Measurements from ENCODE around the gene CNTNAP4.

CNTNAP4 gene

DNA sequence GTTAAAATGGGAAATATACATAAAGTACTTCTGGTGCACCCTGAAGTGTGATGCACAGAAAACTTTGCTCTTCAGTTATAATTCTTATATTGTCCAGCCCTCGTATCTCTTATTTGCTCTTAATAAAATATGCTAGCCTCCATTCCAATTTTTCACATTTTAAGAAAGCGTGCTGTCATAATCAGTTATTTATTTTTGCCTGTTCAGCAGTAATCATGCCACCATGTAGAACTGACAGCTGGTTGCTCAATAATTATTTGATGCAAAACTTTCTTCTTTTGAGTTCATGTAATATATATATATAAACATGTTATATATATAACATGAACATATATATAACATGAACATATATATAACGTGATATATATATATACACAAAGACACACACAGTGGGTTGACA lies 294.6 kb downstream of the CNTNAP4 start:
- Histone ChIP-seq H3K27me3 (ENCODE audit: insufficient read depth, insufficient read length) (no peaks in the 10 kb centered on the region), H3K9ac (ENCODE audit: insufficient read length, low read depth) (no peak overlapping the region)
- DNase-seq (ENCODE audit: low read depth, low spot score) = no peak

DNA sequence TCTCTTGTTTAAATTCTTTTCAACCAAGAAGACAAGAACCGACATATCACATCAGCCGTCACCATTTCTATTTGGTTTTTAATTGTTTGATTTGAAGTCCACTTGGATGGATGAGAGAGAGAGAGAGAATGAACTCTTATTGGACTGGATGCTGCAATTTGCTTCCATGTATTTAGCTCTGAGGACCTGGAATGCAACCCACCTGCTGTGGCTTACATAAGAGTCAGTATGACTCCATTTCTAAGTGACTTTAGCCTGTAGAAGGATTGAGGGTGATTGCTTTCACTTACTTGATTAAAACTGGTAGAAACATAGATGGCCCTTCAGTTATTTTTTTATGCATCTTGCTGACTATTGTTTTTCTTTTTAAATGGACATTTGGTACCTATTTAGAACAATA lies 296.1 kb downstream of the CNTNAP4 start:
- DNase-seq (ENCODE audit: low read depth, low spot score) = no peak
- TF ChIP-seq ZNF274 (IDR thresholded peaks at IDR 0.05; ENCODE audit: low read depth, low read length) = no peak
- no peak for TF ChIP-seq SUZ12 (IDR thresholded peaks at IDR 0.05; ENCODE audit: extremely low read depth, insufficient read depth, insufficient read length)
- no peak for TF ChIP-seq YY1 (IDR thresholded peaks at IDR 0.05; ENCODE audit: insufficient read depth, insufficient read length)
- H3K36me3 ChIP-seq (ENCODE audit: insufficient read depth, insufficient read length, low read length) = no peaks in the 10 kb centered on the region
- no peaks in the 10 kb centered on the region for H3K9me3 ChIP-seq (ENCODE audit: insufficient read depth, low read length)
- no peaks in the 10 kb centered on the region for H3K27me3 ChIP-seq (ENCODE audit: insufficient read depth, insufficient read length)
- no peak overlapping the region for H3K4me3 ChIP-seq (ENCODE audit: insufficient read length, low read depth)
- no peaks in the 10 kb centered on the region for H3K4me1 ChIP-seq (ENCODE audit: insufficient read depth, insufficient read length)
- no peak overlapping the region for H3K9ac ChIP-seq (ENCODE audit: insufficient read length, low read depth)

More for the DNA sequence above, 294.6 kb downstream of the CNTNAP4 start:
- Histone ChIP-seq H3K9me3 (ENCODE audit: insufficient read depth, low read length) (no peaks in the 10 kb centered on the region), H3K4me3 (ENCODE audit: insufficient read length, low read depth) (no peak overlapping the region), H3K4me1 (ENCODE audit: insufficient read depth, insufficient read length) (no peaks in the 10 kb centered on the region), H3K36me3 (ENCODE audit: insufficient read depth, insufficient read length, low read length) (no peaks in the 10 kb centered on the region)
- TF ChIP-seq YY1 (IDR thresholded peaks at IDR 0.05; ENCODE audit: insufficient read depth, insufficient read length) (no peak), ZNF274 (IDR thresholded peaks at IDR 0.05; ENCODE audit: low read depth, low read length) (no peak), SUZ12 (IDR thresholded peaks at IDR 0.05; ENCODE audit: extremely low read depth, insufficient read depth, insufficient read length) (no peak)

DNA sequence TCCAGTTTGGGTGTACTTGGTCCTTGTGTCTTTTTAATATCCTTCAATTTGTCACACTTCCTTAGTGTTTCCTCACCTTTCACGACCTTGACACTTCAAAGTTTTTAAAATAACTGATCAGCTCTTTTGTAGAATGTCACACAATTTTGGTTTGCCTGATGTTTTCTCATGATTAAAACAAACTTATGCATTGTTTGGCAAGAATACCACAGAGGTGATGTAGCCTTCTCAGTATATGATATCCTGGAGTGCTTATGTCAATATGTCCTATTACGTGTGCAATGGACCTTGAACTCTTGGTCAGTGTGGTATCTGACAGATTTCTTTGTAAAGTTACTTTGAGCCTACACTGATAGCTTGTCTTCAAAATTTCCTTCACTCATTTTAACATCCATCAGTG lies 297.4 kb downstream of the CNTNAP4 start:
- Histone ChIP-seq H3K36me3 (ENCODE audit: insufficient read depth, insufficient read length, low read length) (no peaks in the 10 kb centered on the region), H3K4me3 (ENCODE audit: insufficient read length, low read depth) (no peak overlapping the region), H3K9me3 (ENCODE audit: insufficient read depth, low read length) (no peaks in the 10 kb centered on the region), H3K4me1 (ENCODE audit: insufficient read depth, insufficient read length) (no peaks in the 10 kb centered on the region), H3K9ac (ENCODE audit: insufficient read length, low read depth) (no peak overlapping the region), H3K27me3 (ENCODE audit: insufficient read depth, insufficient read length) (no peaks in the 10 kb centered on the region)
- TF ChIP-seq ZNF274 (IDR thresholded peaks at IDR 0.05; ENCODE audit: low read depth, low read length) = no peak
- no peak for TF ChIP-seq YY1 (IDR thresholded peaks at IDR 0.05; ENCODE audit: insufficient read depth, insufficient read length)
- no peak for TF ChIP-seq SUZ12 (IDR thresholded peaks at IDR 0.05; ENCODE audit: extremely low read depth, insufficient read depth, insufficient read length)
- no peak for DNase-seq (ENCODE audit: low read depth, low spot score)

DNA sequence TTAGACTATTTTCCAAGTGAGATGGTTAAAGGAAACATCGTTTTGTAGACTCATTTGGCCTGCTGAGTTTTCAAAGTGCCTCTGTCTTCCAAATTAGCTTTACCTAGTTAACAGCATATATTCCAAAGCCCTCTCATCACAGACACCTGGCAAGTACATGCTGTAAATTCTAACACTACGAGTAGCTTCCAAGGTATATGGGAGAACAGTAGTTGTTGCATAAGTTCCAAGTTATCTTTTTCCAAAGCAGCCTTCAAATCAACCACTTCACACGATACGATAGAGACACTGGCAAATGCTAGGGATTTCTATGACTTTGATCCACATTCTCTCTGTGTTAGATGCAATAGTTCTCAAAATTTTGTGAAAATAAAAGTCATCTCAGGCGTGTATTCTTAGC lies 299.3 kb downstream of the CNTNAP4 start:
- H3K27me3 ChIP-seq (ENCODE audit: insufficient read depth, insufficient read length) = no peaks in the 10 kb centered on the region
- no peak for TF ChIP-seq YY1 (IDR thresholded peaks at IDR 0.05; ENCODE audit: insufficient read depth, insufficient read length)
- no peak for TF ChIP-seq ZNF274 (IDR thresholded peaks at IDR 0.05; ENCODE audit: low read depth, low read length)
- no peak for TF ChIP-seq SUZ12 (IDR thresholded peaks at IDR 0.05; ENCODE audit: extremely low read depth, insufficient read depth, insufficient read length)
- DNase-seq (ENCODE audit: low read depth, low spot score) = no peak
- H3K4me1 ChIP-seq (ENCODE audit: insufficient read depth, insufficient read length) = no peaks in the 10 kb centered on the region
- no peaks in the 10 kb centered on the region for H3K36me3 ChIP-seq (ENCODE audit: insufficient read depth, insufficient read length, low read length)
- no peak overlapping the region for H3K9ac ChIP-seq (ENCODE audit: insufficient read length, low read depth)
- no peak overlapping the region for H3K4me3 ChIP-seq (ENCODE audit: insufficient read length, low read depth)
- no peaks in the 10 kb centered on the region for H3K9me3 ChIP-seq (ENCODE audit: insufficient read depth, low read length)

DNA sequence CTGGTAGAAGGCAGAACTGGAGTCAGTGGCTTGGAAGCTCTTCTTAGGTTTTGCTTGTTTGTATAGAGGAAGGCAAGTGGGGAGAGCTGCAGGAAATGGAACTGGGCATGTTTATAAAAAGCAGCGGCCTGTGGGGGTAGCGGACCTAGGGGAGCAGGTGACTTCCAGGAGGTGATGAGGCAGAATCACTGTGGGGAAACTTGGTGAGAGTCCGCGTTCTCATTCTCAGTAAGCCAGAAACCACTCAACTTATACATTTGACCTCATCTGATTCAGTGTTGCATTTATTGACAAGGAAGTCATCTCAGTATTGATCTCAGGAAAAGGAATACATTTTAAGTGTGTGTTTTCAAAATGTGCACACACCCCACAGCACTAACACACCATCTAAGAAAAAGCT lies 299.8 kb downstream of the CNTNAP4 start:
- DNase-seq (ENCODE audit: low read depth, low spot score) = no peak
- Histone ChIP-seq H3K36me3 (ENCODE audit: insufficient read depth, insufficient read length, low read length) (no peaks in the 10 kb centered on the region), H3K4me1 (ENCODE audit: insufficient read depth, insufficient read length) (no peaks in the 10 kb centered on the region), H3K9me3 (ENCODE audit: insufficient read depth, low read length) (no peaks in the 10 kb centered on the region), H3K9ac (ENCODE audit: insufficient read length, low read depth) (no peak overlapping the region), H3K4me3 (ENCODE audit: insufficient read length, low read depth) (no peak overlapping the region), H3K27me3 (ENCODE audit: insufficient read depth, insufficient read length) (no peaks in the 10 kb centered on the region)
- no peak for TF ChIP-seq ZNF274 (IDR thresholded peaks at IDR 0.05; ENCODE audit: low read depth, low read length)
- no peak for TF ChIP-seq YY1 (IDR thresholded peaks at IDR 0.05; ENCODE audit: insufficient read depth, insufficient read length)
- no peak for TF ChIP-seq SUZ12 (IDR thresholded peaks at IDR 0.05; ENCODE audit: extremely low read depth, insufficient read depth, insufficient read length)

DNA sequence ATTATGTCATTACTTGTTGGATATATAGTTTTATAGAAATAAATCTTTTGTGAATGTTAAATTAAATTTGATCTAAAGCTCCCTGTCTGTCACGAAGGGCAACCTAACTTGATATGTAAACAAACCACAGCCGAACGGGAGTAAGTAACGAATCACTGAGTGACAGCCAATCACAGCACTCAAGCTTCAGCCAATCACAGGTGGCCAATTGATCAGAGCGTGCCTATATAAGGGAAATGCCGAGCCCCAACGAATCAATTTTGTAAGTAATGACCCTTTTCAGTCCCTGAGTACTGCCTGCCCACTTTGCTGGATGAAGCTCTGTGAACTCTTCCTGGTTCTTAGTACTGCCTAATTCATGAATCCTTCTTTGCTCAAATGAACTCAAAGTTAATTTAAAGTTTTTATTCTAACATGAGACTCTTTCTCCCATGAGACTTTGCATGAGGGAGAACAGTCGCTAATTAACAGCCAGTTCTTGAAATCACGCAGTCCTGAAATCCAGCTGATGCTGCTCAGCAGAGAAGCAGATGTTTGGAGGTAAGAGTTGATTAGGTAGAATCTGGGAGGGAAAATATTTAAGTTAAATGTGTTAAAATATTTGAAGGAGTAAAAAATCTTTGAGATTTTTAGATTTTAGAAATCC lies 302.2 kb downstream of the CNTNAP4 start:
- Histone ChIP-seq H3K27me3 (ENCODE audit: insufficient read depth, insufficient read length) (no peaks in the 10 kb centered on the region), H3K9ac (ENCODE audit: insufficient read length, low read depth) (no peak overlapping the region), H3K9me3 (ENCODE audit: insufficient read depth, low read length) (no peaks in the 10 kb centered on the region), H3K4me3 (ENCODE audit: insufficient read length, low read depth) (no peak overlapping the region), H3K36me3 (ENCODE audit: insufficient read depth, insufficient read length, low read length) (no peaks in the 10 kb centered on the region), H3K4me1 (ENCODE audit: insufficient read depth, insufficient read length) (no peaks in the 10 kb centered on the region)
- no peak for DNase-seq (ENCODE audit: low read depth, low spot score)
- TF ChIP-seq YY1 (IDR thresholded peaks at IDR 0.05; ENCODE audit: insufficient read depth, insufficient read length) (no peak), SUZ12 (IDR thresholded peaks at IDR 0.05; ENCODE audit: extremely low read depth, insufficient read depth, insufficient read length) (no peak), ZNF274 (IDR thresholded peaks at IDR 0.05; ENCODE audit: low read depth, low read length) (no peak)

DNA sequence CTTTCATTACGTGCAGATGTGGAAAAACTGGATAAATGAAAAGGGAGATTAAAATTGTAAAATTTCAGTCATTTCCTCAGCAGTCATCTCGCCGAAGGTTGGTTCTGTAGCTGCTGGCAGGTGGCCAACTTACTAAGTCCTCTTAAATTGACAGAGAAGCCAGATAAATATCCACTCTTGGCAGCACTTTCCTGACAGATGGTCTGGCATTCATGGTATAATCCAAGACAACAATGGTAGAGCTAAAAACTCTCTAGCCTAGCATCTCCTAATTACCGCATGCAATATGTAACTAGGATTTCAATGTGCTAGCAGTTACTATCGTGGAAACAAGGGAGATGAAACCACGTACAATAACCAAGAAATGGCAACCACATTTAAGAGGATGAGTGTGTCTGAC lies 306.3 kb downstream of the CNTNAP4 start:
- Histone ChIP-seq H3K9me3 (ENCODE audit: insufficient read depth, low read length) (no peaks in the 10 kb centered on the region), H3K27me3 (ENCODE audit: insufficient read depth, insufficient read length) (no peaks in the 10 kb centered on the region), H3K36me3 (ENCODE audit: insufficient read depth, insufficient read length, low read length) (no peaks in the 10 kb centered on the region), H3K4me1 (ENCODE audit: insufficient read depth, insufficient read length) (no peaks in the 10 kb centered on the region), H3K9ac (ENCODE audit: insufficient read length, low read depth) (no peak overlapping the region), H3K4me3 (ENCODE audit: insufficient read length, low read depth) (no peak overlapping the region)
- no peak for DNase-seq (ENCODE audit: low read depth, low spot score)
- no peak for TF ChIP-seq YY1 (IDR thresholded peaks at IDR 0.05; ENCODE audit: insufficient read depth, insufficient read length)
- no peak for TF ChIP-seq SUZ12 (IDR thresholded peaks at IDR 0.05; ENCODE audit: extremely low read depth, insufficient read depth, insufficient read length)
- TF ChIP-seq ZNF274 (IDR thresholded peaks at IDR 0.05; ENCODE audit: low read depth, low read length) = no peak

Data from NT2/D1 (cell line).